GM12878 (cell line): ENCODE results near the gene GRK5. TPM values are rescaled to one million over a fixed set of nuclear protein-coding genes. Genes with fewer than 3 reads are reported as not detected.

Source experiments
- ATAC-seq: fragments of 200-7000 bp; cut with Tn5 transposase; 3 replicates; pipeline ENCODE4 v1.9.1; 2020; ENCODE audit warnings: mild to moderate bottlenecking, moderate library complexity
- BruUV-seq: library from RNA; stranded (reverse); fragments of 400-500 nt; replicated peaks from 2 replicates; lab custom pipeline; 2021; lab: Mats Ljungman, UMichigan
- CTCF ChIA-PET: fragments of 300-600 bp; sonication (Branson Sonifier 250); formaldehyde crosslinking; extraction: SDS; loops from one replicate; lab custom pipeline; 2021; ENCODE audit warnings: inconsistent platforms; lab: Yijun Ruan, JAX
- POLR2A ChIA-PET: fragments of 350-600 bp; formaldehyde crosslinking; extraction: SDS; loops from one replicate; lab custom pipeline; 2021; ENCODE audit warnings: inconsistent platforms; lab: Charles Lee
- RAD21 ChIA-PET: fragments of 300-600 bp; sonication (Branson Sonifier 250); formaldehyde crosslinking; loops from one replicate; lab custom pipeline; 2023; ENCODE audit warnings: antibody characterized with exemption; ENCODE audit not compliant: unreplicated experiment; lab: Charles Lee
- SMC1A ChIA-PET: fragments of 300-600 bp; sonication (Branson Sonifier 250); formaldehyde crosslinking; loops from one replicate; lab custom pipeline; 2023; ENCODE audit not compliant: unreplicated experiment, uncharacterized antibody; lab: Charles Lee
- DNase-seq: peaks from one replicate; pipeline ENCODE4 v3.0.0-alpha.2; 2011; ENCODE audit warnings: low read depth, low spot score
- FAIRE-seq: peaks from 3 replicates; lab custom pipeline; 2011; peaks lifted over from hg19 to GRCh38; lab: Jason Lieb, UNC
- H2AFZ ChIP-seq: 2 replicates; pipeline ENCODE4 v1.6.0; 2011; ENCODE audit warnings: low read depth, low read length, control low read depth; ENCODE audit not compliant: control insufficient read depth
- H3K27ac ChIP-seq: 2 replicates; pipeline ENCODE4 v1.5.1; 2011; ENCODE audit warnings: control low read depth; ENCODE audit not compliant: control insufficient read depth, insufficient read depth
- H3K27me3 ChIP-seq, 2 experiments: replicated peaks in 1 of 2; 2 replicates each; pipeline versions ENCODE4 v1.6.0 to v1.6.1; 2011; ENCODE audit warnings: low read length in 1 of 2; ENCODE audit not compliant: control insufficient read depth in 2 of 2, insufficient read depth in 2 of 2
- H3K36me3 ChIP-seq, 2 experiments: 2 replicates each; pipeline ENCODE4 v1.5.1; 2011; ENCODE audit warnings: low read length in 1 of 2; ENCODE audit not compliant: control insufficient read depth in 2 of 2, insufficient read depth in 2 of 2
- H3K4me1 ChIP-seq: 2 replicates; pipeline ENCODE4 v1.6.1; 2011; ENCODE audit warnings: mild to moderate bottlenecking, low read length, moderate library complexity, mixed read lengths; ENCODE audit not compliant: control insufficient read depth, insufficient read depth
- H3K4me2 ChIP-seq: 2 replicates; pipeline ENCODE4 v1.6.0; 2011; ENCODE audit warnings: control low read depth; ENCODE audit not compliant: control insufficient read depth, insufficient read depth
- H3K4me3 ChIP-seq: fragments of 200-600 bp; sonication (generic); 2 replicates; pipeline ENCODE4 v1.5.1; 2016
- H3K79me2 ChIP-seq: 2 replicates; pipeline ENCODE4 v1.6.0; 2011; ENCODE audit warnings: low read length; ENCODE audit not compliant: control insufficient read depth, insufficient read depth
- H3K9ac ChIP-seq: 2 replicates; pipeline ENCODE4 v1.8.0; 2011; ENCODE audit warnings: low read length, control low read depth, mixed read lengths; ENCODE audit not compliant: control insufficient read depth, insufficient read depth
- H3K9me3 ChIP-seq: replicated peaks from 3 replicates; pipeline ENCODE4 v1.5.1; 2011; ENCODE audit warnings: mild to moderate bottlenecking, low read length; ENCODE audit not compliant: control insufficient read depth, insufficient read depth
- H4K20me1 ChIP-seq: 2 replicates; pipeline ENCODE4 v1.6.0; 2011; ENCODE audit not compliant: control insufficient read depth, insufficient read depth
- CUX1 ChIP-seq: IDR thresholded peaks from 2 replicates; pipeline ENCODE4 v1.6.1; 2012; ENCODE audit warnings: improper control_type of control experiment, low read depth, low read length; ENCODE audit not compliant: insufficient replicate concordance
- ZBTB40 ChIP-seq: fragments of 450-650 bp; IDR thresholded peaks from 2 replicates; pipeline ENCODE4 v1.6.1; 2016; ENCODE audit warnings: mild to moderate bottlenecking, moderate library complexity, borderline replicate concordance
- WGBS: methylation state at CpG from one replicate; pipeline ENCODE4 v1.1.6; 2016; ENCODE audit warnings: low lambda C conversion rate; ENCODE audit not compliant: insufficient replicate concordance, insufficient coverage; ENCODE audit errors: missing lambda C conversion rate; 5-methylcytosine and 5-hydroxymethylcytosine counted together
- in situ Hi-C: fragments of 300-500 bp; cut with MboI; formaldehyde crosslinking; loops from 9 replicates; pipeline ENCODE4 v1.14.3; 2018; ENCODE audit warnings: mixed read lengths
- intact Hi-C: fragments of 100-400 bp; cut with micrococcal nuclease; formaldehyde crosslinking; loops from one replicate; pipeline ENCODE4 v1.14.2; 2022; ENCODE audit not compliant: unreplicated experiment
- polyA plus RNA-seq, 11 experiments: library from polyadenylated mRNA; depleted of rRNA in 4 of 11; unstranded in 6 of 11; stranded (reverse) in 5 of 11; fragments of >200 nt; fragmentation: Nextera tagmentation in 4 of 11; fragmentation: Illumina TruSeq in 1 of 11; extraction: Ambion mirVana in 4 of 11; extraction: Trizol in 1 of 11; gene quantifications; 1 replicate in 1 of 11; 2 replicates in 10 of 11; pipeline versions ENCODE4 v1.2.1 to v1.2.3, GENCODE V29; 2011 to 2016; ENCODE audit warnings: inconsistent platforms in 2 of 11, missing spikeins in 2 of 11, low read depth in 1 of 11
- total RNA-seq, 4 experiments: library from RNA; depleted of rRNA in 3 of 4; stranded (reverse); fragments of >200 nt in 3 of 4; fragmentation: Illumina TruSeq in 1 of 4; extraction: Trizol in 1 of 4; gene quantifications; 2 replicates each; pipeline versions ENCODE4 v1.2.1 to v1.2.3, GENCODE V29; 2013 to 2021

The GRK5 gene
- total and polyA plus RNA-seq, 10 of the 15 experiments (the other 5 are each of a cell fraction or from before 2014, with no cell fraction given), result 0.11 to 22.1 (median 10.0) TPM

GRCh38 chr10:119248184-119248583 is 40.8 kb downstream of the GRK5 start:
- BruUV-seq, result no TSS peak
- ChIA-PET SMC1A (interaction anchor here (1.6 kb wide), 1 partner anchor 61 kb away, joined by 3 read pairs; no protein-coding TSS in a partner anchor), RAD21 (no interaction called here), CTCF (interaction anchor here (1.5 kb wide), 1 partner anchor 38 kb away, joined by 5 read pairs; no protein-coding TSS in a partner anchor), POLR2A (no interaction called here)
- Histone ChIP-seq H3K4me2 (no peak overlapping the region), H3K27ac (no peak overlapping the region), H3K79me2 (no peaks in the 10 kb centered on the region), H3K4me1 (no peaks in the 10 kb centered on the region), H3K9ac (no peak overlapping the region), H3K27me3 (no peaks in the 10 kb centered on the region), H3K9me3 (no peaks in the 10 kb centered on the region), H3K4me3 (no peak overlapping the region), H2AFZ (no peak overlapping the region), H4K20me1 (no peaks in the 10 kb centered on the region; the same call in 1 of the 2 replicates), H3K36me3 (no peaks in the 10 kb centered on the region)
- no peak for TF ChIP-seq ZBTB40
- no peak for TF ChIP-seq CUX1
- intact Hi-C loops, result no loop called here
- 98% methylated on average over 3 of the region's 3 CpGs for WGBS
- in situ Hi-C loops, result no loop called here
- ATAC-seq (no peak), FAIRE-seq (no peak), DNase-seq (no peak)
